GM21526 (cell line): ENCODE results near the gene ZC3H7A.
"Not testable (repeated sequence)": the region's sequence is repeated elsewhere in the genome, so short reads cannot be mapped to it uniquely, and the experiment has no call there.

ENCODE experiments used
- ATAC-seq: cut with Tn5 transposase; IDR thresholded peaks from one replicate; pipeline ENCODE4 v1.9.1; 2021; ENCODE audit warnings: moderate library complexity; ENCODE audit not compliant: unreplicated experiment, low FRiP score

Gene ZC3H7A, protein sequence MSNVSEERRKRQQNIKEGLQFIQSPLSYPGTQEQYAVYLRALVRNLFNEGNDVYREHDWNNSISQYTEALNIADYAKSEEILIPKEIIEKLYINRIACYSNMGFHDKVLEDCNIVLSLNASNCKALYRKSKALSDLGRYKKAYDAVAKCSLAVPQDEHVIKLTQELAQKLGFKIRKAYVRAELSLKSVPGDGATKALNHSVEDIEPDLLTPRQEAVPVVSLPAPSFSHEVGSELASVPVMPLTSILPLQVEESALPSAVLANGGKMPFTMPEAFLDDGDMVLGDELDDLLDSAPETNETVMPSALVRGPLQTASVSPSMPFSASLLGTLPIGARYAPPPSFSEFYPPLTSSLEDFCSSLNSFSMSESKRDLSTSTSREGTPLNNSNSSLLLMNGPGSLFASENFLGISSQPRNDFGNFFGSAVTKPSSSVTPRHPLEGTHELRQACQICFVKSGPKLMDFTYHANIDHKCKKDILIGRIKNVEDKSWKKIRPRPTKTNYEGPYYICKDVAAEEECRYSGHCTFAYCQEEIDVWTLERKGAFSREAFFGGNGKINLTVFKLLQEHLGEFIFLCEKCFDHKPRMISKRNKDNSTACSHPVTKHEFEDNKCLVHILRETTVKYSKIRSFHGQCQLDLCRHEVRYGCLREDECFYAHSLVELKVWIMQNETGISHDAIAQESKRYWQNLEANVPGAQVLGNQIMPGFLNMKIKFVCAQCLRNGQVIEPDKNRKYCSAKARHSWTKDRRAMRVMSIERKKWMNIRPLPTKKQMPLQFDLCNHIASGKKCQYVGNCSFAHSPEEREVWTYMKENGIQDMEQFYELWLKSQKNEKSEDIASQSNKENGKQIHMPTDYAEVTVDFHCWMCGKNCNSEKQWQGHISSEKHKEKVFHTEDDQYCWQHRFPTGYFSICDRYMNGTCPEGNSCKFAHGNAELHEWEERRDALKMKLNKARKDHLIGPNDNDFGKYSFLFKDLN

DNA sequence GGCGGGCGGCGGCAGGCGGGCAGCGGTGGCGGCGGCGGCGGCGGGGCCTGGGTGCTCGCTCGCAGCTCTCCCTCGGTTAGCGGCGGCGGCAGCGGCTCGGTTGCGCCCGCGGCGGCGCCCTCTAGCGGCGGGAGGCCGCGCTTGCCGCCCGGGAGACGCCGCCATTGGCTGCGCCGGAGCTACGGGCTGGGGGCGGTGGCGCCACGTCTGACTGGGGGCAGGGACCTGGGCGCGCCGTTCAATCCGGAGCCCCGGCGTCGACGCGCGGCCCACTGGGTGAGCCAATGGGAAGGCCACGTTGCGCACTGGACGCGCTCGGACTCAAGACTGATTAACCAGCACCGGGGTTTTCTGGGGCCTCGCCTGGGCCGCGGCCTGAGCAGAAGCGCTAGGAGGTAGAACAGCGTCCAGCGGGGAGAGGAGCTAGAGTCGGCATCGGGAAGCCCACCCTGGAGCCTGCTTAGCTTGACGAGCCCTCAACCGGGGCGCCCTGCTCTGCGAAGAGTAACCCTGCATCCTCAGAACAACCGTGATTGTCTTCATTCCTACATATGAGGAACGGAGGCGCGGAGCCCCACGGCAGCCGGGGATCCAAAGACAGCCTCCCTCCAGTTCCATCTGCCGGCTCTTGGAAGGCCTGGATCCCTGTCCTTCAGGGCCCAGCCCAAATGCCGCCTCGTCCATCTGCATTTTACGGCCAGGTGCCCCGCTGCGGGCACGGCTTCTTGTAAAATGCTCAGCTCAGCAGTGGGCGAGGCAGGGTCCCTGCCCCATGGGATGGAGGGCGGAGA lies at the start of gene ZC3H7A:
Gene ZC3H7A (minus strand): TSS at position 93 of the 791 bp plus-strand sequence. CDS start 14,904 bp downstream, outside the sequence.
- ATAC-seq = peak; percentile 79

DNA sequence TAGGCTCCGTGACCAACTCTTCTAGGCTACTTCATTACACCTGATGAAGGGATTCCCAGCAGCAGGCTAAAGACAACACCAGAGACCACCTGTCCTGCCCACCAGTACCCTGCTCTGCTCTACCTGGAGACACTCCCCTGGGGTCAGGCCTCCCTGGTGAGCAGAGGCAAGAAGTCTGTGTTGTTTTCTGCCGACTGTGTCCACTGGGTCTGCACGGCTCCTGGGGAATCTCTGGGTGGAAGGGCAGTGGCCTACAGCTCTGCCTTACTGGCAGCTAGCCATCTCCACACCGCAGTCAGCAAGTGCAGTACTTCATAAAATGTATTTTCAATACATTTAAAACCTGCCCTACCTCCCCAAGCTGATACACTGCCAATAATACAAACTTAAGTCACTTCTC lies 47.4 kb upstream of the ZC3H7A start:
- ATAC-seq = no peak

DNA sequence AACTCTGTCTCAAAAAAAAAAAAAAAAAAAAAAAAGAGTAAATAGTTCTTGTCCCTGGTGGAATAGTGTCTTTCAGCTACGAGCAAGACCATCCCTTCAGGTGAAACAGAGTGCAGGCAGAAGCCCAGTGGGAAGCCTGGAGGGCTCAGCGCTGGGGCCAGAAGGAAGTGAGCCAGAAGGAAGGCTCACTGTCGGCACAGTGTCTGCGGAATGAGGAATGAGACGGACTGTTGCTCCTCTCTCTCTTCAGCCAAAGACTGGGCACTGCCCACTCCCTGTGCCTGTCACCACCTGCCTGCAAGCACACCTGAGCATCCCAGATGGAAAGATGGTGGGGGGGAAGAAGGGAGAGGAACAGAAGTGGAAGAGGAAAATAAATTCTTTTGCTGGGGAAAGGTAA lies 46.8 kb upstream of the ZC3H7A start:
- no peak for ATAC-seq

DNA sequence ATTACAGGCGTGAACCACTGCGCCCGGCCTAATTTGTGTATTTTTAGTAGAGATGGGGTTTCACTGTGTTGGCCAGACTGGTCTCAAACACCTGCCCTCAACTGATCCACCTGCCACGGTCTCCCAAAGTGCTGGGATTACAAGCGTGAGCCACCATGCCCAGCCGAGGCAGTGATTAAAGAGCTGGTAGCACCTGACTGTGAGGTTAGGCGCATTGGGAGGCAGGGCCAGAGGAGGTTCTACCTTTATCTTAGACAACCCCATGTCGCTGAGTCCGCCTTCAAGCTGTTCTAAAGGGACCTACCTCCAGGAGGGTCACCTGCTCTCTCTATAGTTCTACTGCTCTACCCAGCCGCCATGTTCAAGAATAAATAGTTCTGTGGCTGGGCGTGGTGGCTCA lies 46.1 kb upstream of the ZC3H7A start:
- no peak for ATAC-seq

DNA sequence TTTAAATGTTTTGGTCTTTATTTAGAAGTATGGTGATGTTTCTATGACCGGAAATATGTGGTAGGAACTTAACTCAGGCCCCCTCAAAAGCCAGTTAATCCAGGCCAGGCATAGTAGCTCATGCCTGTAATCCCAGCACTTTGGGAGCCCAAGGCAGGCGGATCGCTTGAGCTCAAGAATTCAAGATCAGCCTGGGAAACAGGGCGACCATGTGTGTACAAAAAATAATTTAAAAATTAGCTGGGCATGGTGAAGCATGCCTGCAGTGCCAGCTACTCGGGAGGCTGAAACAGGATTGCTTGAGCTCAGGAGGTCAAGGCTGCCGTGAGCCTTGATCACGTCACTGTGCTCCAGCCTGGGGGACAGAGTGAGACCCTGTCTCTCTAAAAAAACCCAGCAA lies 44.0 kb upstream of the ZC3H7A start:
- no peak for ATAC-seq

DNA sequence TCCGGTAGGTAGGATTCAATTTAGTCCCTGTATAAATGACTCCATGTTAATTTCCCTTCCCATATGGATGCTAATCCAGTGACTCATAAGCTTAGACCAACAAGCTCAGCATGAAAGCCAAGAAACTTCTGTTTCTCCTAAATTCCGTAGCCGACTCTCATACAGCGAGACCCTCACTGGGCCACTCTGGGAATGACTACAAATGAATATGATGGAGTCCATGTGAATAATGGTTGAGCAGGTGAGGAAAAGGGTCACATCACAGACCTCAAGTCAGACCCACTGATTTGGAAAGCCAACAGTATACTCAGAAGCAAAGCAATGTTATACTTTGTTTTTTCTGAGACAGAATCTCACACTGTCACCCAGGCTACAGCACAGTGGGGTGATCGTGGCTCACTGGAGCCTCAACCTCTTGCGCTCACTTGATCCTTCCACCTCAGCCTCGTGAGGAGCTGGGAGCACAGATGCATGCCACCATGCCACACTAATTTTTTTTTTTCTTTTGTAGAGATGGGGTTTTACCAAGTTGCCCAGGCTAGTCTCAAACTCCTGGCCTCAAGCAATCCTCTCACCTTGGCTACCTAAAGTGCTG lies 39.7 kb upstream of the ZC3H7A start:
- no peak for ATAC-seq

DNA sequence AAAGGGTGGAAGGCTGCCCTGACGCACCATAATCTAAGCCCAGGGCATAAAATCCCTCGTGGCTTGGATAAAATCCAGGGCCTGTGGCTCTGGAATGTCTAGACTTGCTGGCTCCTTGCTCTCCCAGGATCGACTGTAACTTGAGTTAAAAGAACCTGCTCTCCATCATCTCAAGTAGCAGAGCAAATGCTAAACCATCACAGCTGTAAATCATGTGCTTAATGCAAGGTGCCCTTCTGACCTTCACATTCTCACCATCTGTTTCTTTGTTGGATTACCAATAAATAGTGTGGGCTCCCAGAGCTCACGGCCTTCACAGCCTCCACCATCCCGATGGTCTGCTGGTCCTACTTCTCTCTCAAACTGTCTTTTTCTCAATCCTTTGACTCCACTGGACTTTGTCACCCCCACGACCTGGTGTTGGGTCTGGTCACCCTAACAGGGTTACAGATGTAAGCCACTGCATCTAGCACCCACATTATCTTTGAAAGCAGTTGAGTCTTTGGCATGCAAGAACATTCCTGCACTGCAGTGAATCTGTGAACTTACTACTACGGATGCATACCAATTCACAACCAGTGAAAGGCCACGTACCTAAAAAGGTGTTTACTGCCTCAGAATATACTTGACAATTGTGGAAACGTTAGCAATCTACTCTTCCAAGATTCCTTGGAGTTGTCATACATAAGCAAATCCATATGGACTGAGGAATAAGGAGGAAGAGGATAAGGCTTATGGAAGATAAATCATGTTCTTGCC lies 39.0 kb upstream of the ZC3H7A start:
- no peak for ATAC-seq

DNA sequence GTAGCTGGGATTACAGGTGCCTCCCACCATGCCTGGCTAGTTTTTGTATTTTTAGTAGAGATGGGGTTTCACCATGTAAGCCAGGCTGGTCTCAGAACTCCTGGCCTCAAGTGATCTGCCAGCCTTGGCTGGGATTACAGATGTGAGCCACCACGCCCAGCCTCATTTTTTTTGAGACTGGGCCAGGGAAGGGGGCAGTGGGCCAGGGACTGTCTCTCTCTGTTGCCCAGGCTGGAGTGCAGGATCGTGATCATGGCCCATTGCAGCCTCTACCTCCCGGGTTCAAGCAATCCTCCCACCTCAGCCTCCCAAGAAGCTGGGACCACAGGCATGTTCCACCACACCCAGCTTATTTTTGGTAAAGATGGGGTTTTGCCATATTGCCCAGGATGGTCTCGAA lies 38.3 kb upstream of the ZC3H7A start:
- no peak for ATAC-seq

DNA sequence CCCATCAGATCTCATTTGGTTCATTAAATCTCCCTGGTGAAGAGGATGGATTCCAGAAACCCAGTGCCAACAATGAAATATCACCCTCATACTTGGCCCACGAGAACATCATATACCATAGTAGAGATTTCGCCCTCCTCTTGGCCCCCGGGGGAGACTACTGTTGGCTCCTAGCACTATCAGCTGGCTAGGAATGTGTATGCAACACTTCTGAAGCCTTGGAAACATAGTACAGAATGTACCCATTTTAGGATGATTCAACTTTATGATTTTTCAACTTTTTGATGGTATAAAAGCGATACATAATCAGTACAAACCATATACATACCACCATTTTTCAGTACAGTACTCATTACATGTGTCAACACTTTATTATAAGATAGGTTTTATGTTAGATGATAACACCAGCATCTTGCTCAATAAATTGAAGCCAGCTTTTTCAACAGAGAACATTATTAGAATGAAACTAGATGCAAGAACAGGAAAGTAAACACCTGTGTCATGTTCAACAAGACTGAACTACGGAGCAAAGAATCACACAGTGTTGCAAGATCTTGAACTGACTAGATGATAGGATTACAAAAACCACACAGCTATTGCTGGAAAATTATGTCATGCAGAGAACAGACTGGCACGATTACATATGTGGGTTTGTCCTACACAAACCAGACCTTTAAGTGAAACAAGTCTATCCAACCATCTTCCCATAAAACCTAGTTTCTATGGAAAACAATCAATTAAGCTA lies 37.1 kb upstream of the ZC3H7A start:
- no peak for ATAC-seq

DNA sequence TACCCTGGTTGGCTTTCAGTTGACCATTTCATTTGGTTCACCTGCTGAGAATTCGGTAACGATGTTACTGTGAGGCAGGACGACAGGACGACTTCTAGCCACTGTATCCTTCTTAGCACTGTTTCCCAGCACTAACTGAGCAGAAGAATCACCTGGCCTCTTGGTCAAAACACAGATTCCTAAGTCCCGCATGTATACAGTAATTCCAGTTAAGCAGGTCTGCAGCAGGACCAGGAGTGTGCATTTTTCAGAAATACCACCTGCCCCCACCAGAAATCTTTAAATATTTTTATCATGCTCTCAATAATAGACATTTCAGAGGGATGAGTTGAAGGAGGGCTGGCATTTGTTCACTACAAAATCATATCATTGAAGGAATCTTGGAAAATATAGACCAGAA lies 31.6 kb upstream of the ZC3H7A start:
- ATAC-seq = no peak

DNA sequence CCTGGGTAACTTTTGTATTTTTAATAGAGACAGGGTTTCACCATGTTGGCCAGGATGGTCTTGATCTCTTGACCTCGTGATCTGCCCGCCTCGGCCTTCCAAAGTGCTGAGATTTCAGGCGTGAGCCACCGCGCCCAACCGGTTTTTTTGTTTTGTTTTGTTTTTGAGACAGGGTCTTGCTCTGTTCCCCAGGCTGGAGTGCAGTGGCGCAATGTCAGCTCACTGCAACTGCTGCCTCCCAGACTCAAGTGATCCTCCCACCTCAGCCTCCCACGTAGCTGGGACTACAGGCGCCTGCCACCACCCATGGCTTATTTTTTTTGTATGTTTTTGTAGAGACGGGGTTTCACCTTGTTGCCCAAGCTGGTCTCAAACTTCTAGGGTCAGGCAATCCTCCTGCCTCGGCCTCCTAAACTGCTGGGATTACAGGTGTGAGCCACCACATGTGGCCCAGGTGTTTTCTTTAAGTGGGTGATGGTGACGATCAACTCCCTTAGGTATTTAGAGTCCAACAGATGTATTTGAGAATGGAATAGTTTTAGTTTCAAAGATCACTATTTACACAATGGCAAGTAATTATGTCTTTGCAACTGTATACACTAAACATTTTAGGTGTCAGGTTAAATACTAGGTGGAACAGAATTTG lies 28.6 kb upstream of the ZC3H7A start:
- not testable (repeated sequence) for ATAC-seq

DNA sequence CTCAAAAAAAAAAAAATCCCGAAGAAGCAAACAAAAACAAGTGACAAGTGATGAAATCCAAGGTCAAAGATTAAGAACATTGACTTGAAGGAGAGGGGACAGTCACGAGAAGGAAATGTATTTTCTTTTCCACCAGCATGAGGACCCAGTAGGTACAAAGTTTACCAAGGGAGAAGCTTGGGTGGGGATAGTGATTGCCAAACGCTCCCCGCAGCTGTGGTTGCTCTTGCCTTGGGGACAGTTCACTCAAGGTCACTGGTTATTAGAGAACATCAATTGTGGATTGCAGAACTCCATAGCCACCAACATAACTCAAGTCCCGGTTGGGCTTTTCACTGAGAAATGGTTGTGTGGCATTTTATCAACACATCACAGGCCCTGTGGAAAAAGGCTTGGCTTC lies 27.3 kb upstream of the ZC3H7A start:
- no peak for ATAC-seq

DNA sequence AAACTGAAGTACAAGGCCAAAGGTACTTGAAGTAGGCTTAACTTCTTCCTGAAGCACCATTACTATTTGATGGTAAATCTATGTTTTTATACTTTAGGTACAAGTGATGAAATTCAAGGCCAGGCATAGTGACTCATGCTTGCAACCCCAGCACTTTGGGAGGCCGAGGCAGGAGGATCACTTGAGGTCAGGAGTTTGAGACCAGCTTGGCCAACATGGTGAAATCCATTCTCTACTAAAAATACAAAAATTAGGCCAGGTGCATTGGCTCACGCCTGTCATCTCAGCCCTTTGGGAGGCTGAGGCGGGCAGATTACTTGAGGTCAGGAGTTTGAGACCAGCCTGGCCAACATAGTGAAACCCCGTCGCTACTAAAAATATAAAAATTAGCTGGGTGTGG lies 26.6 kb upstream of the ZC3H7A start:
- not testable (repeated sequence) for ATAC-seq

DNA sequence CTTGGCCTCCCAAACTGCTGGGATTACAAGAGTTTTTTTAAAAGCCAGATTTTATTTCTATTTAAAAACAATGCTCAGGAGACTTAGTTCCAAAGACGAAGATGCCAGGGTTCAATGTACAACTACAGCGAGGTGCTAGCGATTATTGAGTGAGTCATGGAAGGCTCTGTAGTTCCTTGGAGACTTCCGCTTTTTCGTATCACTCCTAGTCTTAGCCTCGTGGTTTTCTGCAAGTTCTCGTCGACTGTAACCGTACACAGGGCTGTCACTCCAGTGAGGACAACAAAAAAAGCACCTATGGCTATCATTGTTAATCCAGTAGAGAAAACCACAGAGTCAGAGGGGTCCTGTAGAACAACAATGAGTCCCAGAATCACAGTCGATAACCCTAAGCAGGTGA lies 22.7 kb upstream of the ZC3H7A start:
- no peak for ATAC-seq

DNA sequence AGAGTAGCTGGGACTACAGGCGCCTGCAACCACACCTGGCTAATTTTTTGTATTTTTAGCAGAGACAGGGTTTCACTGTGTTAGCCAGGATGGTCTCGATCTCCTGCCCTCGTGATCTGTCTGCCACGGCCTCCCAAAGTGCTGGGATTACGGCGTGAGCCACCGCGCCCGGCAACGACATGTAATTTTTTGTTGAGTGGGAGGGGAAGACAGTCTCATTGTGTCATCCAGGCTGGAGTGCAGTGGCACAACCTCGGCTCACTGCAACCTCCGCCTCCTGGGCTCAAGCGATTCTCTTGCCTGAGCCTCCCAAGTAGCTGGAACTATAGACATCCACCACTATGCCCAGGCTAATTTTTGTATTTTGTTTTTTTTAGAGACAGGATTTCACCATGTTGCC lies 21.9 kb upstream of the ZC3H7A start:
- not testable (repeated sequence) for ATAC-seq

DNA sequence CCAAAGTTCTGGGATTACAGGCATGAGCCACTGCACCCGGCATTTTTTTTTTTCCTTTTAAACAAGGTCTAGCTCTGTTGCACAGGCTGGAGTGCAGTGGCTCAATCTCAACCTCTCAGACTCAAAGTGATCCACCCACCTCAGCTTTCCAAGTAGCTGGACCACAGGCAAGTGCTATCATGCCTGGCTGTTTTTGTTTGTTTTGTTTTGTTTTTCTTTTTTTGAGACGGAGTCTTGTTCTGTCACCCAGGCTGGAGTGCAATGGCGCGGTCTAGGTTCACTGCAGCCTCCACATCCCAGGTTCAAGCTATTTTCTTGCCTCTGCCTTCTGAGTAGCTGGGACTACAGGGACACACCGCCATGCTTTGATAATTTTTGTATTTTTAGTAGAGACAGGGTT lies 19.1 kb upstream of the ZC3H7A start:
- ATAC-seq = no peak

DNA sequence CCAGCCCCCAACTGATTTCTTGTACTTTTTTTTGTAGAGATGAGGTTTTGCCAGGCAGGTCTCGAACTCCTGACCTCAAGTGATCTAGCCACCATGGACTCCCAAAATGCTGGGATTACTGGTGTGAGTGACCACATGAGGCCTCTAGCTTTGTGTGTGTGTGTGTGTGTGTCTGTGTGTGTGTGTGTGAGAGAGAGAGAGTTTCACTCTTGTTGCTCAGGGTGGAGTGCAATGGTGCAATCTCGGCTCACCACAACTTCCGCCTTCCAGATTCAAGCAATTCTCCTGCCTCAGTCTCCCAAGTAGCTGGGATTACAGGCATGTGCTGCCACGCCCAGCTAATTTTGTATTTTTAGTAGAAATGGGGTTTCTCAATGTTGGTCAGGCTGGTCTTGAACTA lies 17.7 kb upstream of the ZC3H7A start:
- not testable (repeated sequence) for ATAC-seq

DNA sequence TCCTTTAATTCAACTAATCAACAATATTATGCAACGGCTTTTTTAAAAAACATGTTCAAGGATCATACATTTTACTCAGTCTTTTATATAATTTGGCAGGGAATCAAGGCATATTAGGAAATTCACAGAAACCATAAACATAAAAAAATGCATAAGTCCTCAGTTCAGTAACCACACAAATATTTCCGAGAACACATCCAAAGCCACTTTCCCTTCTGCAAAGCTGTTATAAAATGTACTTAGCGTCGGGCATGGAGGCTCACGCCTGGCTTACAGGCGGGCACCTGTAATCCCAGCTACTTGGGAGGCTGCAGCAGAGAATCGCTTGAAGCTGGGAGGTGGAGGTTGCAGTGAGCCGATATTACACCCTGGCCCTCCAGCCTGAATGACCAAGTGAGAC lies 9.7 kb upstream of the ZC3H7A start:
- no peak for ATAC-seq
